Panc1 (cell line): Measurements from ENCODE around the gene VIT. TPM values are rescaled to one million over a fixed set of nuclear protein-coding genes. Genes with fewer than 3 reads are reported as not detected.

ENCODE experiments used
- ATAC-seq: fragments of 200-7000 bp; cut with Tn5 transposase; 2 replicates; pipeline ENCODE4 v1.9.1; 2020; ENCODE audit warnings: mild to moderate bottlenecking, moderate library complexity
- BruUV-seq: library from RNA; stranded (reverse); fragments of 400-500 nt; replicated peaks from 2 replicates; lab custom pipeline; 2021; lab: Mats Ljungman, UMichigan
- CTCF ChIA-PET: fragments of 300-600 bp; sonication (Branson Sonifier 250); formaldehyde crosslinking; loops from one replicate; lab custom pipeline; 2022; ENCODE audit warnings: antibody characterized with exemption; lab: Charles Lee
- POLR2A ChIA-PET: fragments of 300-600 bp; sonication (Branson Sonifier 250); formaldehyde crosslinking; loops from one replicate; lab custom pipeline; 2022; ENCODE audit warnings: antibody characterized with exemption; lab: Charles Lee
- DNase-seq: peaks from one replicate; pipeline ENCODE4 v3.0.0-alpha.2; 2010; ENCODE audit warnings: low read depth, low spot score
- H3K27ac ChIP-seq: 2 replicates; pipeline ENCODE4 v1.5.1; 2011; ENCODE audit warnings: mild to moderate bottlenecking, low read length, inconsistent platforms
- H3K27me3 ChIP-seq: fragments of 200-500 bp; sonication (Bioruptor generic); 2 replicates; pipeline ENCODE4 v1.6.0; 2014; ENCODE audit warnings: low read length, inconsistent platforms; ENCODE audit not compliant: control insufficient read depth, insufficient read depth
- H3K36me3 ChIP-seq: fragments of 200-500 bp; sonication (Bioruptor generic); 2 replicates; pipeline ENCODE4 v1.5.1; 2014; ENCODE audit warnings: inconsistent platforms, mild to moderate bottlenecking, low read length, moderate library complexity; ENCODE audit not compliant: control insufficient read depth, insufficient read depth
- H3K4me1 ChIP-seq: 2 replicates; pipeline ENCODE4 v1.5.1; 2011; ENCODE audit warnings: inconsistent platforms, mild to moderate bottlenecking, low read length, moderate library complexity; ENCODE audit not compliant: control insufficient read depth, insufficient read depth
- H3K4me3 ChIP-seq, 2 experiments: 2 replicates each; pipeline ENCODE4 v1.5.1; 2011 to 2012; ENCODE audit warnings: low read depth in 2 of 2, low read length in 2 of 2, mild to moderate bottlenecking in 2 of 2, inconsistent platforms in 1 of 2, moderate library complexity in 1 of 2
- H3K9me3 ChIP-seq: fragments of 200-500 bp; sonication (Bioruptor generic); 2 replicates; pipeline ENCODE4 v1.5.1; 2014; ENCODE audit warnings: low read depth, mild to moderate bottlenecking, inconsistent platforms, low read length, moderate library complexity; ENCODE audit not compliant: control insufficient read depth, insufficient read depth
- CTCF ChIP-seq: fragments of 450-650 bp; IDR thresholded peaks from 2 replicates; pipeline ENCODE4 v1.5.1; 2017; ENCODE audit warnings: mild to moderate bottlenecking
- POLR2AphosphoS5 ChIP-seq: IDR thresholded peaks from 2 replicates; pipeline ENCODE4 v1.6.1; 2012; ENCODE audit warnings: mild to moderate bottlenecking, low read depth, low read length, moderate library complexity
- REST ChIP-seq, 2 experiments: IDR thresholded peaks; 2 replicates each; pipeline ENCODE4 v1.6.1; 2011 to 2012; ENCODE audit warnings: low read depth in 2 of 2, control low read depth in 1 of 2, low read length in 1 of 2, mild to moderate bottlenecking in 1 of 2, moderate library complexity in 1 of 2; ENCODE audit not compliant: insufficient read depth in 1 of 2
- SIN3A ChIP-seq: IDR thresholded peaks from 2 replicates; pipeline ENCODE4 v1.6.1; 2012; ENCODE audit warnings: low read depth, mild to moderate bottlenecking, low read length, moderate library complexity, borderline replicate concordance; ENCODE audit not compliant: insufficient read depth
- TCF7L2 ChIP-seq: IDR thresholded peaks from 2 replicates; pipeline ENCODE4 v1.6.1; 2011; ENCODE audit warnings: mild to moderate bottlenecking, low read depth, low read length, inconsistent platforms
- in situ Hi-C: cut with HindIII; loops from 2 replicates; pipeline ENCODE4 v1.10.0; 2016; ENCODE audit warnings: low sequenced_read_pairs, low pct_unique_long_range_greater_than_20kb
- intact Hi-C: fragments of 100-400 bp; cut with micrococcal nuclease; formaldehyde crosslinking; loops from one replicate; pipeline ENCODE4 v1.10.0; 2022; ENCODE audit not compliant: unreplicated experiment
- total RNA-seq: library from RNA; stranded (reverse); gene quantifications from one replicate; pipeline ENCODE4 v1.2.1, GENCODE V29; 2021; ENCODE audit not compliant: unreplicated experiment

Gene VIT
- total RNA-seq, 1 experiment from 2014 or later = 0.77 TPM

GRCh38 chr2:36675579-36676282, 20.8 kb upstream of the VIT start:
- no TSS peak for BruUV-seq
- TF ChIP-seq REST (IDR thresholded peaks at IDR 0.05; ENCODE audit: insufficient read depth in 1 of 2, low read depth in 2 of 2, low read length in 1 of 2) (no peak), TCF7L2 (no peak), POLR2AphosphoS5 (no peak), SIN3A (no peak), CTCF (no peak)
- intact Hi-C loops (no loop called here), in situ Hi-C loops (no loop called here)
- ATAC-seq (0 out of 2 replicates have a peak, but pooled peaks have one; percentile 31), DNase-seq (no peak)
- Histone ChIP-seq H3K27ac (peak overlapping the region; percentile 70; the same call in 1 of the 2 replicates), H3K36me3 (no peaks in the 10 kb centered on the region), H3K4me1 (peaks cover 20% of the 10 kb centered on the region), H3K27me3 (no peaks in the 10 kb centered on the region), H3K9me3 (peaks cover 10% of the 10 kb centered on the region), H3K4me3 (no peak overlapping the region)
- CTCF ChIA-PET = no interaction called here
- POLR2A ChIA-PET = no interaction called here

GRCh38 chr2:36676364-36676763, 20.1 kb upstream of the VIT start:
- no peaks in the 10 kb centered on the region for H3K27me3 ChIP-seq
- no TSS peak for BruUV-seq
- intact Hi-C loops = no loop called here

More at GRCh38 chr2:36676364-36676763, 20.1 kb upstream of the VIT start:
- H3K27ac ChIP-seq = peak overlapping the region; percentile 57; the same call in 1 of the 2 replicates
- no peaks in the 10 kb centered on the region for H3K36me3 ChIP-seq
- TF ChIP-seq REST (IDR thresholded peaks at IDR 0.05; ENCODE audit: insufficient read depth in 1 of 2, low read depth in 2 of 2, low read length in 1 of 2) (no peak), SIN3A (no peak), TCF7L2 (peak; percentile 97)
- peaks cover 20% of the 10 kb centered on the region for H3K4me1 ChIP-seq
- in situ Hi-C loops = no loop called here
- ATAC-seq (peak; percentile 71), DNase-seq (no peak)
- CTCF ChIA-PET = no interaction called here
- H3K9me3 ChIP-seq = peaks cover 10% of the 10 kb centered on the region
- H3K4me3 ChIP-seq = no peak overlapping the region
- POLR2A ChIA-PET = no interaction called here
